ENCODE data around the gene DNAJC16. TPM values are rescaled to one million over a fixed set of nuclear protein-coding genes. Genes with fewer than 3 reads are reported as not detected.
A peak's percentile ranks its signal among the peaks of the same experiment; 100 is the strongest.

The DNAJC16 gene
- total and polyA plus RNA-seq, 2 of the 13 experiments (the other 11 are each of a cell fraction or from before 2014, with no cell fraction given), result 11.4 to 15.4 TPM

DNA sequence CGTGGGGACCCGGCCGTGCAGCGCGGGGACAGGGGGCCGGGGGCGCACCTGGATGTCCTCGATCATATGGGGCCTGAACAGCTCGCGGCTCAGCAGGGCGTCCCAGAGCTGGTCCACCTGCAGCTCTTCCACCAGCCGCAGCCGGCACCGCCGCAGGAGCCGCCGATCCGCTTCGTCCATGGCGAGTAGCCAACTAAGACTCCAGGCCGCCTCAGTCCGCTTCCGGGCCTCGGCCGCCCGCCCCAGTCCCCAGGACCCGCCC is 2.7 kb upstream of the DNAJC16 start, which contains the start of gene CASP9:
Gene CASP9 (minus strand): TSS at position 195 of the 262 bp plus-strand sequence. CDS start 15 bp downstream, at position 180.
- 0% methylated on average over 1 of the region's 27 CpGs for WGBS (ENCODE audit: low lambda C conversion rate)
- ATAC-seq, result peak; percentile 64; the same call in 2 of the 3 replicates
- no TSS peak for BruUV-seq (replicated peaks)
- no peak for DNase-seq (ENCODE audit: low spot score)
- no peaks in the 10 kb centered on the region for H3K9me3 ChIP-seq (ENCODE audit: low read length)
- peaks cover 47% of the 10 kb centered on the region for H3K4me1 ChIP-seq (ENCODE audit: insufficient read depth, low read length)
- peak within 1 kb of the TSS; percentile 10 for H2AFZ ChIP-seq (ENCODE audit: low read length)
- peak within 1 kb of the TSS; percentile 83 to 97 (median 93) for H3K4me3 ChIP-seq (replicated peaks in 1 of 3; ENCODE audit: insufficient read depth in 1 of 3, low read depth in 2 of 3, low read length in 3 of 3)
- H3K79me2 ChIP-seq (ENCODE audit: insufficient read depth, low read length), result peaks cover 18% of the 10 kb centered on the region
- ChIA-PET POLR2A (interaction anchor here (0.7 to 0.8 kb wide), 2 partner anchors 47 to 94 kb away, joined by 3 read pairs; partner anchors contain the start of gene DDI2), CTCF (ENCODE audit: low intra/inter-chr PET ratio, low total read pairs) (no interaction called here)
- in situ Hi-C loops (cut with HindIII; ENCODE audit: extremely low pct_ligation_motif_present, low pct_unique_long_range_greater_than_20kb), result no loop called here
- H3K27ac ChIP-seq (ENCODE audit: extremely low read length, insufficient read depth, low read length), result peak within 1 kb of the TSS; percentile 91
- H3K27me3 ChIP-seq (ENCODE audit: control insufficient read depth in 1 of 2, insufficient read depth in 2 of 2, low read length in 2 of 2), result no peaks in the 10 kb centered on the region; a peak in 1 of 5 replicates
- no peaks in the 10 kb centered on the region for H3K36me3 ChIP-seq (replicated peaks in 1 of 2; ENCODE audit: control insufficient read depth in 1 of 2, insufficient read depth in 2 of 2, low read length in 2 of 2)
- intact Hi-C loops (cut with micrococcal nuclease; ENCODE audit: unreplicated experiment), result loop anchor here (10.0 kb wide), 1 partner anchor 81 kb away; no protein-coding TSS in a partner anchor
- peak within 1 kb of the TSS; percentile 74 for H3K4me2 ChIP-seq (ENCODE audit: low read depth, low read length)
- H3K9ac ChIP-seq (ENCODE audit: insufficient read depth, low read depth, low read length), result peak within 1 kb of the TSS; percentile 86
- FAIRE-seq, result no peak
- peaks cover 4% of the 10 kb centered on the region; the same call in 1 of the 2 replicates for H4K20me1 ChIP-seq (ENCODE audit: insufficient read depth, low read length)
- TF ChIP-seq ONECUT2 (CRISPR knock-in tag; IDR thresholded peaks at IDR 0.05), result no peak
- no peak for TF ChIP-seq TBL1XR1 (IDR thresholded peaks at IDR 0.05; ENCODE audit: borderline replicate concordance, low read length, partially characterized antibody)
- TF ChIP-seq, protein P1, sequence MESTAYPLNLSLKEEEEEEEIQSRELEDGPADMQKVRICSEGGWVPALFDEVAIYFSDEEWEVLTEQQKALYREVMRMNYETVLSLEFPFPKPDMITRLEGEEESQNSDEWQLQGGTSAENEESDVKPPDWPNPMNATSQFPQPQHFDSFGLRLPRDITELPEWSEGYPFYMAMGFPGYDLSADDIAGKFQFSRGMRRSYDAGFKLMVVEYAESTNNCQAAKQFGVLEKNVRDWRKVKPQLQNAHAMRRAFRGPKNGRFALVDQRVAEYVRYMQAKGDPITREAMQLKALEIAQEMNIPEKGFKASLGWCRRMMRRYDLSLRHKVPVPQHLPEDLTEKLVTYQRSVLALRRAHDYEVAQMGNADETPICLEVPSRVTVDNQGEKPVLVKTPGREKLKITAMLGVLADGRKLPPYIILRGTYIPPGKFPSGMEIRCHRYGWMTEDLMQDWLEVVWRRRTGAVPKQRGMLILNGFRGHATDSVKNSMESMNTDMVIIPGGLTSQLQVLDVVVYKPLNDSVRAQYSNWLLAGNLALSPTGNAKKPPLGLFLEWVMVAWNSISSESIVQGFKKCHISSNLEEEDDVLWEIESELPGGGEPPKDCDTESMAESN (CRISPR knock-in tag; conservative IDR thresholded peaks at IDR 0.05), result no peak
- TF ChIP-seq SYNCRIP (IDR thresholded peaks at IDR 0.05; ENCODE audit: insufficient read depth, low read depth, low read length), result no peak
- TF ChIP-seq GABPA (IDR thresholded peaks at IDR 0.05; ENCODE audit: low read depth, low read length), result 0 out of 2 replicates have a peak, but pooled peaks have one; percentile 16
- no peak for TF ChIP-seq GABPA (CRISPR knock-in tag; IDR thresholded peaks at IDR 0.05; ENCODE audit: low read depth)
- peak; percentile 45; the same call in 1 of the 2 replicates for TF ChIP-seq ZNF235 (CRISPR knock-in tag; IDR thresholded peaks at IDR 0.05; ENCODE audit: borderline replicate concordance)
- TF ChIP-seq ZNF30 (CRISPR knock-in tag; IDR thresholded peaks at IDR 0.05), result no peak
- TF ChIP-seq, protein P2, sequence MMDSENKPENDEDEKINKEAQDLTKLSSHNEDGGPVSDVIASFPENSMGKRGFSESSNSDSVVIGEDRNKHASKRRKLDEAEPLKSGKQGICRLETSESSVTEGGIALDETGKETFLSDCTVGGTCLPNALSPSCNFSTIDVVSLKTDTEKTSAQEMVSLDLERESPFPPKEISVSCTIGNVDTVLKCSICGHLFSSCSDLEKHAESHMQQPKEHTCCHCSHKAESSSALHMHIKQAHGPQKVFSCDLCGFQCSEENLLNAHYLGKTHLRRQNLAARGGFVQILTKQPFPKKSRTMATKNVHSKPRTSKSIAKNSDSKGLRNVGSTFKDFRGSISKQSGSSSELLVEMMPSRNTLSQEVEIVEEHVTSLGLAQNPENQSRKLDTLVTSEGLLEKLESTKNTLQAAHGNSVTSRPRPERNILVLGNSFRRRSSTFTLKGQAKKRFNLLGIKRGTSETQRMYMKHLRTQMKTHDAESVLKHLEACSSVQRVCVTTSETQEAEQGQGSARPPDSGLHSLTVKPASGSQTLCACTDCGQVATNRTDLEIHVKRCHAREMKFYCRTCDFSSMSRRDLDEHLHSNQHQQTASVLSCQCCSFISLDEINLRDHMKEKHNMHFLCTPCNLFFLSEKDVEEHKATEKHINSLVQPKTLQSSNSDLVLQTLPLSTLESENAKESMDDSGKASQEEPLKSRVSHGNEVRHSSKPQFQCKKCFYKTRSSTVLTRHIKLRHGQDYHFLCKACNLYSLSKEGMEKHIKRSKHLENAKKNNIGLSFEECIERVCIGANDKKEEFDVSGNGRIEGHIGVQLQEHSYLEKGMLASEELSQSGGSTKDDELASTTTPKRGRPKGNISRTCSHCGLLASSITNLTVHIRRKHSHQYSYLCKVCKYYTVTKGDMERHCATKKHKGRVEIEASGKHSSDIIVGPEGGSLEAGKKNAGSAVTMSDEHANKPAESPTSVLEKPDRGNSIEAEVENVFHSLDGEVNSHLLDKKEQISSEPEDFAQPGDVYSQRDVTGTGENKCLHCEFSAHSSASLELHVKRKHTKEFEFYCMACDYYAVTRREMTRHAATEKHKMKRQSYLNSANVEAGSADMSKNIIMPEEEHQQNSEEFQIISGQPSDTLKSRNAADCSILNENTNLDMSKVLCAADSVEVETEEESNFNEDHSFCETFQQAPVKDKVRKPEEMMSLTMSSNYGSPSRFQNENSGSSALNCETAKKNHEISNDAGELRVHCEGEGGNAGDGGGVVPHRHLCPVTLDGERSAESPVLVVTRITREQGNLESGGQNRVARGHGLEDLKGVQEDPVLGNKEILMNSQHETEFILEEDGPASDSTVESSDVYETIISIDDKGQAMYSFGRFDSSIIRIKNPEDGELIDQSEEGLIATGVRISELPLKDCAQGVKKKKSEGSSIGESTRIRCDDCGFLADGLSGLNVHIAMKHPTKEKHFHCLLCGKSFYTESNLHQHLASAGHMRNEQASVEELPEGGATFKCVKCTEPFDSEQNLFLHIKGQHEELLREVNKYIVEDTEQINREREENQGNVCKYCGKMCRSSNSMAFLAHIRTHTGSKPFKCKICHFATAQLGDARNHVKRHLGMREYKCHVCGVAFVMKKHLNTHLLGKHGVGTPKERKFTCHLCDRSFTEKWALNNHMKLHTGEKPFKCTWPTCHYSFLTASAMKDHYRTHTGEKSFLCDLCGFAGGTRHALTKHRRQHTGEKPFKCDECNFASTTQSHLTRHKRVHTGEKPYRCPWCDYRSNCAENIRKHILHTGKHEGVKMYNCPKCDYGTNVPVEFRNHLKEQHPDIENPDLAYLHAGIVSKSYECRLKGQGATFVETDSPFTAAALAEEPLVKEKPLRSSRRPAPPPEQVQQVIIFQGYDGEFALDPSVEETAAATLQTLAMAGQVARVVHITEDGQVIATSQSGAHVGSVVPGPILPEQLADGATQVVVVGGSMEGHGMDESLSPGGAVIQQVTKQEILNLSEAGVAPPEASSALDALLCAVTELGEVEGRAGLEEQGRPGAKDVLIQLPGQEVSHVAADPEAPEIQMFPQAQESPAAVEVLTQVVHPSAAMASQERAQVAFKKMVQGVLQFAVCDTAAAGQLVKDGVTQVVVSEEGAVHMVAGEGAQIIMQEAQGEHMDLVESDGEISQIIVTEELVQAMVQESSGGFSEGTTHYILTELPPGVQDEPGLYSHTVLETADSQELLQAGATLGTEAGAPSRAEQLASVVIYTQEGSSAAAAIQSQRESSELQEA (CRISPR knock-in tag; IDR thresholded peaks at IDR 0.05; ENCODE audit: not compliant biosample characterization), result no peak
- no peak for TF ChIP-seq HOXD1 (CRISPR knock-in tag; IDR thresholded peaks at IDR 0.05)
- no peak for TF ChIP-seq BRD4 (CRISPR knock-in tag; IDR thresholded peaks at IDR 0.05)
- 0 out of 2 replicates have a peak, but pooled peaks have one; percentile 25 for TF ChIP-seq POGZ (CRISPR knock-in tag; IDR thresholded peaks at IDR 0.05)
- peak; percentile 58; the same call in 1 of the 2 replicates for TF ChIP-seq TARDBP (CRISPR knock-in tag; IDR thresholded peaks at IDR 0.05)
- TF ChIP-seq ZNF234 (CRISPR knock-in tag; conservative IDR thresholded peaks at IDR 0.05), result no peak
- TF ChIP-seq, protein P3, sequence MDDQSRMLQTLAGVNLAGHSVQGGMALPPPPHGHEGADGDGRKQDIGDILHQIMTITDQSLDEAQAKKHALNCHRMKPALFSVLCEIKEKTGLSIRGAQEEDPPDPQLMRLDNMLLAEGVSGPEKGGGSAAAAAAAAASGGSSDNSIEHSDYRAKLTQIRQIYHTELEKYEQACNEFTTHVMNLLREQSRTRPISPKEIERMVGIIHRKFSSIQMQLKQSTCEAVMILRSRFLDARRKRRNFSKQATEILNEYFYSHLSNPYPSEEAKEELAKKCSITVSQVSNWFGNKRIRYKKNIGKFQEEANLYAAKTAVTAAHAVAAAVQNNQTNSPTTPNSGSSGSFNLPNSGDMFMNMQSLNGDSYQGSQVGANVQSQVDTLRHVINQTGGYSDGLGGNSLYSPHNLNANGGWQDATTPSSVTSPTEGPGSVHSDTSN (CRISPR knock-in tag; IDR thresholded peaks at IDR 0.05; ENCODE audit: borderline replicate concordance), result no peak

All from HepG2 (cell line).